ENCODE measurements around the gene FRMD4A. TPM values are rescaled to one million over a fixed set of nuclear protein-coding genes. Genes with fewer than 3 reads are reported as not detected.
"Not testable (repeated sequence)": the region's sequence is repeated elsewhere in the genome, so short reads cannot be mapped to it uniquely, and the experiment has no call there.

FRMD4A gene
- total and polyA plus RNA-seq, 11 donors: 12.2 to 58.1 (median 28.1) TPM

GRCh38 chr10:13716081-13717071 is 614.3 kb downstream of the FRMD4A start:
- DNase-seq (peak in 4 of 5 donors; percentile 46 to 63 (median 50)), ATAC-seq (peak in 2 of 4 donors; percentile 24 to 66)
- Histone ChIP-seq H3K36me3 (peaks cover 0 to 7% (median 0%) of the 10 kb centered on the region in 9 donors), H3K4me1 (peaks cover 0 to 63% (median 32%) of the 10 kb centered on the region in 12 donors), H3K9me3 (no peaks in the 10 kb centered on the region), H3K4me3 (no peak overlapping the region), H3K27ac (peak overlapping the region in 9 of 12 donors; percentile 11 to 82 (median 68)), H3K27me3 (no peaks in the 10 kb centered on the region)
- TF ChIP-seq POLR2A (IDR thresholded peaks at IDR 0.05): no peak
- no peak for TF ChIP-seq CTCF (IDR thresholded peaks at IDR 0.05)
- 70 to 79% (median 72%) methylated on average over 10 of the region's 10 CpGs for WGBS, 4 donors
- intact Hi-C loops (cut with DNase I): loop anchor here in 4 of 10 donors (5.0 to 10.0 kb wide), 4 partner anchors 39 to 58 kb away; no protein-coding TSS in a partner anchor

- H3K4me3 ChIP-seq, H3K9me3 ChIP-seq, H3K27me3 ChIP-seq, H3K36me3 ChIP-seq, DNase-seq, ATAC-seq: not testable (repeated sequence)
- Histone ChIP-seq H3K4me1 (peaks cover 0 to 70% (median 32%) of the 10 kb centered on the region in 12 donors), H3K27ac (peak overlapping the region in 4 of 12 donors; percentile 15 to 70 (median 37))
- intact Hi-C loops (cut with DNase I): loop anchor here in 4 of 10 donors (5.0 to 10.0 kb wide), 4 partner anchors 38 to 59 kb away; no protein-coding TSS in a partner anchor
- WGBS, 4 donors: 75 to 95% (median 82%) methylated on average over 5 of the region's 5 CpGs
Measured at GRCh38 chr10:13715596-13715995, 615.1 kb downstream of the FRMD4A start.

GRCh38 chr10:13715100-13715499 is 615.6 kb downstream of the FRMD4A start:
- no peaks in the 10 kb centered on the region for H3K36me3 ChIP-seq
- TF ChIP-seq POLR2A (IDR thresholded peaks at IDR 0.05): no peak
- TF ChIP-seq CTCF (IDR thresholded peaks at IDR 0.05): no peak
- no peaks in the 10 kb centered on the region for H3K27me3 ChIP-seq
- WGBS, 4 donors: 92 to 93% (median 93%) methylated on average over 5 of the region's 5 CpGs
- ATAC-seq (no peak), DNase-seq (no peak)
- peaks cover 0 to 73% (median 35%) of the 10 kb centered on the region in 12 donors for H3K4me1 ChIP-seq
- H3K27ac ChIP-seq: peak overlapping the region in 2 of 12 donors; percentile 15 to 50
- no peak overlapping the region for H3K4me3 ChIP-seq
- no peaks in the 10 kb centered on the region for H3K9me3 ChIP-seq
- intact Hi-C loops (cut with DNase I): loop anchor here in 4 of 10 donors (5.0 to 10.0 kb wide), 4 partner anchors 38 to 60 kb away; no protein-coding TSS in a partner anchor

GRCh38 chr10:13712837-13713581 is 617.7 kb downstream of the FRMD4A start:
- Histone ChIP-seq H3K27ac (peak overlapping the region; percentile 12 to 84 (median 42)), H3K27me3 (no peaks in the 10 kb centered on the region), H3K36me3 (no peaks in the 10 kb centered on the region), H3K4me1 (peaks cover 4 to 75% (median 35%) of the 10 kb centered on the region in 12 donors), H3K4me3 (no peak overlapping the region), H3K9me3 (no peaks in the 10 kb centered on the region)
- intact Hi-C loops (cut with DNase I): loop anchor here in 3 of 10 donors (5.0 to 10.0 kb wide), 3 partner anchors 48 to 62 kb away; no protein-coding TSS in a partner anchor
- DNase-seq: peak; percentile 77 to 91 (median 84)
- TF ChIP-seq CTCF (IDR thresholded peaks at IDR 0.05) (no peak), POLR2A (IDR thresholded peaks at IDR 0.05) (no peak)
- peak; percentile 39 to 90 (median 82) for ATAC-seq
- 37 to 60% (median 47%) methylated on average over 6 of the region's 6 CpGs for WGBS, 4 donors

All from heart left ventricle (tissue), 16 donors.